Measurements from ENCODE around the gene VGF.

DNA sequence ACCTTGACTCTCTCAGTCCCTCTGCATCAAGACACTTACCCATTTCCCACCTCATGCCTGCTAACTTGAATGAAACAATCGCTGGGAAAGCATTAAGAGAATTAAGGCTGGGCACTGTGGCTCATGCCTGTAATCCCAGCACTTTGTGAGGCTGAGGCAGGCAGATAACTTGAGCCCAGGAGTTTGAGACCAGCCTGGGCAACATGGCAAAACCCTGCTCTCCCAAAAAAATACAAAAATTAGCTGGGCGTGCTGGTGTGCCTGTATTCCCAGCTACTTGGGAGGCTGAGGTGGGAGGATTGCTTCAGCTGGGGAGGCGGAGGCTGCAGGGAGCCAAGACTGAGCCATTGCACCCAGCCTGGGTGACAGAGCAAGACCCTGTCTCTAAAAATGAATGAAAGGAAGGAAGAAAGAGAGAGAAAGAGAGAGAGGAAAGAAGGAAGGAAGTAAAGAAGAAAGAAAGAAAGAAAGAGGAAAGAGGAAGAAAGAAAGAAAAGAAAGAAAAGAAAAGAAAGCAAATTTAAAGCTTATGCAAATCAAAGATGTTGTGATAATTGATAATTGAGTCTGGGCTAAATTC, 37.8 kb downstream of the VGF start:
- no peak for TF ChIP-seq CTCF (IDR thresholded peaks at IDR 0.05)
- TF ChIP-seq POLR2A (IDR thresholded peaks at IDR 0.05), result no peak
